TTC549 (cell line): ENCODE data around the gene MFRP.

Experiments
- FAIRE-seq: peaks from 2 replicates; lab custom pipeline; 2012; peaks lifted over from hg19 to GRCh38; lab: Jason Lieb, UNC

Gene MFRP

DNA sequence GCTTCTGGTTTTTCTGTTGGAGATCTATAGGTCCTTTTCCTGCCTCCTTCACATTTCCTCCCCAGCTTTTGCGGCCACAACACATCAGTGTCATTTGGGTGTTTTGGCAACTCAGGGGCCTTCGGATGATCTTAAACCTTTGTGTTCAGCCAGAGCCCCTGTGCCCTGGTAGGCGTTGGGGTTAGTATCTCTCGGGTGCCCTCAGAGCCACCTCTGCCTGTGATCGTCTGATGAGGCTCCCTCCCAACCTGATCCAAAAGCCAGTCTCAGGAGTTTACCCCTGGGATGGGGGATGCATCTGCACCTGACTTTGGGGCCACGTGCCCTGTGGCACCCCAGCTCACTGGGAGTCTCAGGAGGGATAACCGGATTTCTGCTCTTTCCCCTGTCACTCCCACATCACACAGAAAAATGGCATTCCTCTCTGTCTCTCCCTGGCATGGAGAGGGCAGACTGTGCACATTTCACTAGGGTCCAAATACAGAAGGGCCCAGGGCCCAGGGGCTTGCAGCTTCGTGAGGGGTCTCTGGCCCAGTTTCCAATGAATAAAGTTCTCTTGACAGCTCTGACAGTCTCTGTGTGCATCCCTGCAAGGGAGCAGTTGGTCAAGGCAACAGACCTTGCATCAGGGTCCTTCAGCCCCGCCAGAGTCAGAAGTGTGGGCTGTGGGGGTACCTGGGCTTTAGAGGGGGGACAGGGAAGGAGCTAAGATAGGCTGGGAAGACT lies 9.6 kb downstream of the MFRP start:
- FAIRE-seq: no peak

DNA sequence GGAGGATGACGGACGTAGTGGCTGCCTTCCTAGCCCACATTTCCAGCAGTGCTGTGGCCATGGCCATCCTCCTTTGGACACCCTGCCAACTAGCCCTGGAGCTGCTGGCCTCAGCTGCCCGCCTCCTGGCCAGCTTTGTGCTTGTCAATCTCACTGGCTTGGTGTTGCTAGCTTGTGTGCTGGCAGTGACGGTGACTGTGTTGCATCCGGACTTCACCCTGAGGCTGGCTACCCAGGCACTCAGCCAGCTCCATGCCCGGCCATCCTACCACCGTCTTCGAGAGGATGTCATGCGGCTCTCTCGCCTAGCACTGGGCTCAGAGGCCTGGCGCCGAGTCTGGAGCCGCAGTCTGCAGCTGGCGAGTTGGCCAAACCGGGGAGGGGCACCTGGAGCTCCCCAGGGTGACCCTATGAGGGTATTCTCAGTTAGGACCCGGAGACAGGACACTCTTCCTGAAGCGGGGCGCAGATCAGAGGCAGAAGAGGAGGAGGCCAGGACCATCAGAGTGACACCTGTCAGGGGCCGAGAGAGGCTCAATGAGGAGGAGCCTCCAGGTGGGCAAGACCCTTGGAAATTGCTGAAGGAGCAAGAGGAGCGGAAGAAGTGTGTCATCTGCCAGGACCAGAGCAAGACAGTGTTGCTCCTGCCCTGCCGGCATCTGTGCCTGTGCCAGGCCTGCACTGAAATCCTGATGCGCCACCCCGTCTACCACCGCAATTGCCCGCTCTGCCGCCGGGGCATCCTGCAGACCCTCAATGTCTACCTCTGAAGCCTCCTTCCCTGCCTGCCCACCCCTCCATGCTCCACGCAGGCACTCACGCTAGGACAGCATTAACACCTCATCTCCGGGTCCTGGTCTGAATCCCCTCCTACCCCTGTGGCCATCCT lies 10.6 kb downstream of the MFRP start:
- no peak for FAIRE-seq

DNA sequence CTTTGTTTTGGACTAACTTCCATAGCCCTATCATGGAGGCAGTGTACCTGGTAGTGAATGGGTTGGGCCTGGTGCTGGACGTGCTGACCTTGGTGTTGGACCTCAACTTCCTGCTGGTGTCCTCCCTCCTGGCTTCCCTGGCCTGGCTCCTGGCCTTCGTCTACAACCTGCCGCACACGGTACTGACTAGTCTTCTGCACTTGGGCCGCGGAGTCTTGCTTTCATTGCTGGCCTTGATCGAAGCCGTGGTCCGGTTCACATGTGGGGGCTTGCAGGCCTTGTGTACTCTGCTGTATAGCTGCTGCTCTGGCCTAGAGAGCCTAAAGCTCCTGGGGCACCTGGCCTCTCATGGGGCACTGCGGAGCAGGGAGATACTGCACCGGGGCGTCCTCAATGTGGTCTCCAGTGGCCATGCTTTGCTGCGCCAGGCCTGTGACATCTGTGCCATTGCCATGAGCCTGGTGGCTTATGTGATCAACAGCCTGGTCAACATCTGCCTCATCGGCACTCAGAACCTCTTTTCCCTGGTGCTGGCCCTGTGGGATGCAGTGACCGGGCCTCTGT lies 11.3 kb downstream of the MFRP start:
- FAIRE-seq: no peak

DNA sequence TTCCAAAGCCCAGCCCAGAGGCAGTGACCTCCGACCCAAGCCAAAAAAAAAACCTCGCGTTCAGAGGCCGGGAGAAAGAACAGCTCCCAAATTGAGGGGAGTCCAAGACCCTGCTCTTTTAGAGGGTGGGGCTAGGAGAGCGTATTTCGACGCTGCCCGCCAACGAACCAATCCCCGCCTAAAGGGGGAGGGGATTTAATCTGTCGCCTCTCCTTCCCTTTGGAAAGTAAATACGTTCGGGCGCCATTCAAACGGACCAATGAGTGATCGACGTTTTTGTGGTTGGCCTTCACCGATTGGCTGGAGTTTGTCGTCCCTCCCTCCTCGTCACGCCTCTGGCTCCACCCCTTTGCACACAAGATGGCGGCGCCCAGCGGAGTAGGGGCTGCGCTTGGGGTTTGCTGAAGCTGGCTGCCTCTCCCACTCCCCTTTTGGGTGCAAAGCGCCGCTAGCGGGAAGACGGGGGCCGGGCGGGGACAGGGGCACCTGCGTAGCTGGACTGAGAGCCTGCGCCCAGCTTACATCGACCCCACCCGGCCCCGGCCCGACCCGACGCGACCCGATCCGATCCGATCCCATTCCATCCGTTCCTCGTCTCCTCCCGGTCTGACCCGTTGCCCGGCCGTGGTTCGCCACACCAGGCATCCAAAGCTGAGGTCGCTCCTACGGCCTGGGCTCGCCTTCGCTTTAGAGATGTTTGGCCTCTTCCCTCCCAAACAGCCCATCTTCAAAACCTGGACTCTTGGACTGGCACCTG lies 12.2 kb downstream of the MFRP start, which contains the start of gene RNF26:
Gene RNF26, plus strand, starts transcription at position 354 of the 757 bp plus-strand sequence. CDS start 596 bp downstream, outside the sequence.
- FAIRE-seq: peak; percentile 98

DNA sequence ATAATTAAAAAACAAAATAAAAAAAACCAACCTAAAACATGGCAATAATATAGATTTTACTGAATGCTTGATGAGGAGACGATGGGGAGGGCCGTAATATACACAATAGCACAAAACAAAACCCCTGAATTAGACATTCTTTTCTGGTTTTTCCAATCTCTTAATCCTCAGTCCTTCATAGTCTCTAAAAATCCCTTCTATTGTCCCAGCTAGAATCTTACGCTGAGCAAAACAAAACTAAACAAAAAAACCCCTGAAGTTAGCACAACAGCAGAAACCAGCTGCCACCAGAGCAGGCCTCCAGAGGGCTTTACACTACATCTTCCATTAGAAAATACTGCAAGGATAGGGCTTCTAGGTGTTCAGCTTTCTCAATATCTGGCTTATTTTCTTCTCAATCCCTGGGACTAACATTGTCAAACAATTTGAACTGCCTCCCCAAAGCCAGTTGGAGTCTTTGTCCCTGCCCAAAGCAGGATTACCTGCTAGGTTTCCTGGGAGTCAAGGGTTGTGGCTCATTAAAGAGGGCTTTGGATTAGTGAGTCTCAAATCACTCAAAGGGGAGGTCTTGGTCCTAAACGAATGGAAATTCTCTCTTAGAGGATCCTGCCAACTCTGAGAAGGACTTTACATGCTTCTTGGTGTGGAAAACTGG lies 14.3 kb downstream of the MFRP start:
- no peak for FAIRE-seq

DNA sequence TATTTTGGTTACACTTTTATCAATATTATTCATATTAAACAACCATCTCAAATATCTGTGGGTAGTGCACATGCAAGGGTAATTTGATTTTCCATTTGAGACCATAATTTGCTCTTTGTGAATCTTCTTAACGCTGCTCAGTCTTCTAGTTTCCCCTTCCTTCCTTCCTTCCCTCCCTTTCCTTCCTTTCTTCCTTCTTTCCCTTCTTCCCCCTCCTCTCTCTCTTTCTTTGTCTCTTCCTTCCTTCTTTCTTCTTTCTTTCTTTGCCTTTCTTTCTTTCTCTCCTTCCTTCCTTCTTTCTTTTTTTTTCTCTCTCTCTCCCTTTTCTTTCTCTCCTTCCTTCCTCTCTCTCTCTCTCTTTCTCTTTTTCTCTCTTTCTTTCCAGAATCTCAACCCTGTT lies 16.3 kb downstream of the MFRP start:
- no peak for FAIRE-seq

DNA sequence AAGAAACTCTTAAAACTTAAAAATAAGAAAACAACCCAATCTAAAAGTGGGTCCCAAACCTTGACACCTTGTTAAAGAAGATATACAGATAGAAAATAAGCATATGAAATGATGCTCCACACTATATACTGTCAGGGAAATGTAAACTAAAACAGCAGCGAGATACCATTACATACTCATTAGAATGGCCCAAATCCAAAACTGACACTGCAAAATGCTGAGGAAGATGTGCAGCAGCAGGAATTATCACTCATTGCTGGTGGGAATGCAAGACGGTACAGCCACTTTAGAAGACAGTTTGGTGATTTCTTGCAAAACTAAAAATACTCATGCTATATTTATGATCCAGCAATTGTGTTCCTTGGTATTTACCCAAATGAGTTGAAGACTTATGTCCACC lies 17.2 kb downstream of the MFRP start:
- no peak for FAIRE-seq

DNA sequence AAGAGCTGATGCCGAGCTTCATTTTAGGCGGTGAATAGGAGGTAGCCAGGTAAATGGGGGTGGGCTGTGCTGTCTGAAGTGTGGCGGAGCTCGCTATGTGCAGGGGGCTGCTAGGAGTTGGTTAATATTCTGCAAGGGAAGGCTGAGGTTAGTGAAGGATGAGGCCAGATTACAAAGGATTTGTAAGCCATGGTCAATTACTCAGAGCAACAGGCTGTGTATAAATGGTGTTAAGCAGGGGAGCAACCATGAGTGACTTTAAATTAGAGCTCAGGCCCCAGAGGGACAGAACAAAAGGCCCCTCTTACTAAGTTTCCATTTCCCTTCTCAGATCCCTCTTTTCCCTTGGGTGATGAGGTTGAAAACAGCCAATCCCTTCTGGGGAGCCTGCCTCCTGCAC lies 22.3 kb downstream of the MFRP start:
- FAIRE-seq: no peak

DNA sequence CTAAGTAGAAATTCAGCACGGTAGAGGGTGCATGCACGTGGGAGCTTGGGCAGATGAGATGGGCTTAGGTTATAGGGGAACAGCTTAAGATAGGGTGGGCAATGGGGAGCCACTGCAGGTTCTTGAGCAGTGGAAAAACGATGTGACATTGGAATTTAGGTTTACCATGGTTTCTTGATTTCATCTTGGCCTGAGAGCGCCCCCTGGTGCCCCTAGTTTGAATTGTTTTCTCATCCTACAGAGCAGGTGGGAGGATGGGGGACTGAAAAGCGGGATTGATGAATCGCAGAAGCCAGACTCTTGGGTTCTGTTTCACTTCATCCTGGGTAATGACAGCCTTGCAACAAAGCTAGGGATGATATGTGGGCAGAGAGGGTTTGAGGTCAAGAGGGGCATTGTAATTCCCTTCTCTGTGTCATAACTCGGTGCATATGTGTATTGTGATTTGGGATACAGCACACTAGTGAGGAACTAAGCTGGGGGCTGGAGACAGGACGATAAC lies 22.9 kb downstream of the MFRP start:
- FAIRE-seq: no peak

DNA sequence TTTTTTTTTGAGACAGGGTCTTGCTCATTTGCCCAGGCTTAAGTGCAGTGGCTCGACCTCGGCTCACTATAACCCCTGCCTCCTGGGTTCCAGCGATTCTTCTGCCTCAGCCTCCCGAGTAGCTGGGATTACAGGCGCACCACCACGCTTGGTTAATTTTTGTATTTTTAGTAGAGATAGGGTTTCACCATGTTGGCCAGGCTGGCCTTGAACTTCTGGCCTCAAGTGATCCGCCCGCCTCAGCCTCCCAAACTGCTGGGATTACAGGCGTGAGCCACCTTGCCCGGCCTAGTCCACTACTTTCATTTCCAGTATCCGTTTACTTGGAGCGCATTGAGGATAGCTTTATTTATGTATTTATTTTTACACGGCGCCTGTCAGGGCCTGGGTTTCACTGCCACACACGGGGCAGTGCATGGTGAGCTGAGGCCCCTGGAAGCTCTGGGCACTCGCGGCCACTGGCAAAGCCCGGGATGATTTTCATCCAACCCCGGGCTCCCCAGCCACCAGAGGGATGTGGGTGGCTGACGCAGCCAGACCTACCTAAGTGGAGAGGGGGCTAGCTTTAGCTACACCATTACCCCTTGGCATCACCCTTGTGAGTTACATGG lies 23.5 kb downstream of the MFRP start:
- no peak for FAIRE-seq

DNA sequence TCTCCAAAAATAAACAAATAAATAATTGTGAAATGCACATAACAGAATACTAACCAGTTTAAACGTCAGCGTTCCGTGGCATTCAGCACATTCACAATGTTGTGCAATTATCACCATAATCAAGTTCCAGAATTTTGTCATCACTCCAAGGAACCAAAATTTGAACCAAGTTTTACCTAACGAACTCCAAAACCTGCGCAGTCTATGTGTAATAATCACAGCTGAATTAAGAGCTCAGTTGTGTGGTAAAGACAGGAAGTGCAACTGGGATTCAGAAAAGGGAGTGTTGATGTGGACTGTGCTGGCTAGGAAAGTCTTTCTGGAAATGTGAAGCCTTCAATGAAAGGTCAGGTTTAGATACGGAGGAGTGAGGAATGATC lies 24.2 kb downstream of the MFRP start:
- no peak for FAIRE-seq

DNA sequence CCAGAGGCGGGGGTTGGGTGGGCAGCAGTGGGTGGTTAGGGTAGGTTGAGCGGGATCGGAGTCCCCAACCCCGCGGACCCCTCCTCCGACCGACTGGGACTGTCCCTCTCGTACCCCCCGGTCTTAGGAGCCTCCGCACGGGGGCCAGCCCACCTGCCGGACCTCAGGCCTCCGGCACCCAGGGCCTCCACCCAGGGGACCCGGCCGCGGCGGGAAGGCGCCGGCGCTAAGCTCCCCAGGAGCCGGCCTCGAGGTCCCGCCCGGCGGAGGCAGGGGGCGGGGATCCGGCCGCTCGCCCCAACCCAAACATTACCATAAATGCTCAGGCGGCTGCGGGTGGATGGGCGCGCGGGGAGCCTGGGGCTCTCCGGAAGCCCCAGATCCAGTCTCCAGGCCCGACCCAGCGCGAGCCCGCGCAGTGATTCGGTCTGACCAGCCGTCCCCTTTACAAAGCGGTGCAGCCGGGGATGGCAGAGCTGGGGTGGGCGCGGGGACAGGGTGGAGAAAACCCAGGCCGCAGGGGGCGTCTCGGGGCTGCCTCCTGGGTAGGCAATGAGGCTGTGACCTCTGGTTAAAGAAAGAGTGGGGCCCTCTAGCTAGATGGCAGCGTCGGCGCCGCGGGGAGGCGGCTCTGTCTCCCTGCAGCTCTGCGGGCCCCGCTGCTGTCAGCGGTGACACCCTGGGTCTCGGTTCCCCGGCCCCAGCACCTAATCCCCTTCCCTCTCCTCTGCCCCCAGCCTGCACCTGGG lies 25.6 kb downstream of the MFRP start:
- FAIRE-seq: no peak

DNA sequence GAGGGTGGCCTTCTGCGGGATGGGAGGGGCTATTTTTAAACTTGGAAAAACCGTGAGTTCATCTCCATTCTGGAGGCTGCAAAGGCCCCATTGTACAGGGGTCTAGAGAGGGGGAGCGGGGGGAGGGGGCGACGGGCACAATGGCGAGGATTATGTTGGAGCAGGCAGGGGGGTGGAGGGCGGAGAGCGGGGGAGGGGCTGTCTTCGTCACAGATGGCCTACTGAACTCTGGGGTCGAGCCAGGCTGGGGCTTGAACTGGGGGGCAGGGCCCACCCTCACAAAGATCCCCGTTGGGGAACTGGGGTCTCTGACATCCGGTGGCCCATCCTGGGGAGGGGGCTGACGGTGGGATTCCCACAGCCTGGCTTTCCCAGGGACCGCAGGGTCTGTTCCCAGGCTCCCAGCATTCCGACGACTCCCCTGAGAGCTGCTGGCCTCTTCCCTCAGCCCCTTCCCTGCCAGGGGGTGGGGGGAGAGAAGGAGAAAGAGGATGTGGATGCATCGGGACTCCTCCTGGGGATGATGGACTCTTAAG lies 26.2 kb downstream of the MFRP start:
- FAIRE-seq: no peak

DNA sequence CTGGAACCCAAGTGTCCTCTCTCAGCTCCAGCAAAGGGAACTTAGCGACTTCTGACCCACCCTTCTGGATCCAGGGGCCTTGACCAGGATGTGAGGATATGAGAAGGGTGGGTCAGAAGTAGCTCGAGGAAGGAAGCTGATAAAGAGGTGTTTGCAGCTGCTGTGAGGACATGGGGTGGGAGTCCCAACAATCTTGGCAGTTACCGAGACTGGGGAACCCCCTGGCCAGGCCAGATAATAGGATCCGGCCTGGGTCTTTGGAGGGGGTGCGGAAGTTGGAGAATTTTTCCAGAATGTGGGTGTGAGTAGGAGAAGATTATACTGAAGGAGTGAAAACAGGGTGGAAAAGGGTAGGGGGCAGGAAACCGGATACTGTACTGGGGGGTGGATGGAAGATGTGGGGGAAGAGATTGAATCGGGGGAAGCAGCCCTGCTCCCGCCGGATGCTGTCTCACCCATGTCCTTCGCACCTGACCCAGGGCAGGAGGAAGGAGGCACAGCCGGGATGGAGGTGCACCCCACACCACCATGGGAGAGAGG lies 26.7 kb downstream of the MFRP start:
- FAIRE-seq: no peak

DNA sequence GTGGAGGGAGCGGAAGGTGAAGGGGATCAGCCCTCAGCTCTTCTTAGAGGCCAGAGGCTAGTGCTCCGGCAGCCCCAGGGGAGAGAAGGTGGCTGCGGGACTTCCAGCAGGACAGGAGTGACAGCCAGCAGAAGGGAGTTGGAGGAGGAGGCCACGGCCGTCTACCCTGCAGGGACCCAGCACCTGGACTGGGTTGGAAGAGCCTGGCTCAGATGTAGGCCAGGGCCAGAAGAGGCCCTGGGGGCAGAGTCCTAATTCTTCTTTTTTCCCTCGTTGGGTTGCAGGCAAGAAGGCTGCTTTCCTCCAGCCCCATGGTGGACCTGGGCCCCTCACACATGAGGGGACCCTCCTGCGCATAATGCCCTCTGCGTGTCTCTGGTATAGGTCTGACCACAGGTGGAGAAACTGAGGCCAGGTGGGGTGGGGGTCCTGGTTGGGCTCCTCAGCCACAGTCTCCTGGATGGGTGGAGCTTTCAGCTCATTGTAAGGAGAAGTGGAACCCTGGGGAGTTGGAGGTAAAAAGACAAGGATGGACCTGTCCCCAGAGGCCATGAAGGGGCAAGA lies 27.3 kb downstream of the MFRP start:
- no peak for FAIRE-seq

DNA sequence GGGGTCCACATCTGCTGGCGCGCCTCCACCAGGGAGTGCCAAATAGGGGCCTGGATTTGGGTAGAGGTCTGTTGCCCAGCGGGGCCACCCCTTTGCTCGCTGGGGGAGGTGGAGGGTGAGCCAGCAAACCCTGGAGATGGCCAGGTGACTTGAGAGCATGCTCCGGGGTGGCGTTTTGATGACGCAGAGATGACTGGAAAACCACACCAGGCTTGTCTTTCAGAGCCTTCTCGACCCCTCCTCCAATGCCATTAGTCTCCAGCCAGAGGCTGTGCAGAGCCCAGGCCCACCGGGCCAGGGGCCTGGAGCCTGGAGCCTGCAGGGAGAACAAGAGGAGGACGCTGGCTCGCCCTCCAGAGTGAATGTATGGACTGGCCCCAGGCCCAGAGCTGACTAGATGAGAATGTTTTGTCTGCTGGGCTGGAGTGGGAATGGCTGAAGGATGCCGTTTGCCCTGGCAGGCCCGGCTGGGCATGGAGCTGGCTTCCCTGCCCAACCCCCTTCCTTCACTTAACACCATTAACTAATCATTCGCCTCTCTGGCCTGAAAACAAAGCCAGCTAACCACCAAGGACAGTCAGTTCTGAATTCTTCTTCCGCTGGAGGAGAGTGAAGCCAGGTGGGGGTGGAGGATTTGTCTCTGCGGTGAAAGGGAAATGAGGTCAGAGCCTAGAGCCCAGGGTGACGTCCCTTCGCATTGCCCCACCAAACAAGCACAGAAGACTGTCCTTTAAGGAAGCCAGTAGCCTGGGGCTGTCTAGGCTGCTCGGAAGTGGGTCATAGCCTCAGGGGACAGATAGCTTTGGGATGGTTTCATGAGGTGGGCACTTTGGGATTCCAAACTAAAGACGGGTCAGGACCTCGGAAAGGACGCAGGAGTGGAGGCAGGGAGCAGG lies 28.0 kb downstream of the MFRP start:
- no peak for FAIRE-seq

DNA sequence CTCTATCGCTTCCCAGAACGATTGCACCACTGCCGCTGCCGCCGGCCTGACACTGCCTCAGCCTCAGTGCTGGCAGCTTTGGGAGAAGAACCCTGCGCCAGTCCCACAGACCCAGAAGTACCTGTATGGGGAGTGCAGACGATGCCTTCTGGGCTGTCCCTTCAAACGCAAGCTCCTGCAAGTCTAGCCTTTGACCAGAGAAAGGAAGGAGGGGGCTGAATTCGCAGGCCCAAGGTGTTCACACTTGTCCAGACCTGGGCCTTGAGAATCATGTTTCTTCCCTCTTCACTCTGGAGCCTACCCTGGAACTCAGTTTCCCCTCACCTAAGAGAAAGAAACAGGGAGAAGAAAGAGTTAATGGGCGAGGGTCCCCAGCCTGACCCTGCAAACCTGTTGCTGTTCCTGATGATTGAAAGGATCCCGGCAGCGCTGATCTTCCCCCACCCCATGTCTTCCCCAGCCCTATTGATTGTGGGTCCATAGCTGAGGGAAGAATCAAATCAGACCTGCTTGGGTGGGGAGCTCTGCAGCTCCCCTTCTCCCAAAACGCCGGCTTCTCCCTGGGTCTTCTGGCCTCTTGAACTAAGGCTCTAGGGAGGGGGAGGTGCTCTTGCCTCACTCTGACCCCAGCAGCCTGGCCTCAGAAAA lies 28.8 kb downstream of the MFRP start:
- FAIRE-seq: no peak
